Measurements from ENCODE around the gene PHTF1.
A peak's percentile ranks its signal among the peaks of the same experiment; 100 is the strongest.

Gene PHTF1

DNA sequence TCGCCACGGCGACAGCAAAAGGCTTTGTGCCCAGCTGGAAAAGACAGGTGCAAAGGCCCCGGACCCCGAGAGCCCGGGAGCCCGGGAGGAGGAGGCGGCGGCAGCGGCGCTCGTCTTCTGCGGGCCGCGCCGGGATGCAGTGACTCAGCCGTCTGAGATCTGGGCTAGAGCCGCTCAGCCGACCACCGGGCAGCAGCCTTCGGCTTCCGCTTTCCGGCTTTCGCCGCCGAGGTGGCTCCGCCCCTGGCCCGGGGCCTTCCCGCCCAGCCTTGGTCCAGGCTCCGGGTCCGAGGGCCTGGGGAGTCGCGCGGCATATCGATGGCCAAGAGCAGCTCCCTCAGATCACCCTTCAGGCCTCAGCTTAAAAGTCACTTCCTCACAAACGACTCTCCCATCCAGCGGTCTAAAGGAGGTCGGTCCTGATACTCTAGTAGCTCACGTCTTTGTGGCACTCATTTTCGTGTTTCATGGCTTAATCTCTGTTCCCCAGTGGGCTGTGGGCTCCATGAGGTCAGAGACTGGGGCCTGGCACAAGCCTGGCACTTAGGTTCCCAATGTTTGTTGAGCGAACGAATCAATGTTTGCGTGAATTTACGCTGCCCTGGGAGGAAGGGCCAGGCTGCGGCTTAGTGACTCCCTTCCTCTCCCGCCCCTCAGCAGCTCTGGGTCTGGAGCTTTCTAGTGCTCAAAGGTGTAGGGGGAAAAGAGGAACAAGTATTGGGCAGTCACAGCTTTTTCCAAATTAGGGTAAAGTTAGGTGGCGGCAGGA is at the start of gene PHTF1:
PHTF1 (minus strand) TSS at position 154 of the 769 bp plus-strand sequence. CDS start 783 bp downstream, outside the sequence.
- peak; percentile 28 to 35 for DNase-seq (ENCODE audit: low read depth in 2 of 2, low spot score in 1 of 2)

DNA sequence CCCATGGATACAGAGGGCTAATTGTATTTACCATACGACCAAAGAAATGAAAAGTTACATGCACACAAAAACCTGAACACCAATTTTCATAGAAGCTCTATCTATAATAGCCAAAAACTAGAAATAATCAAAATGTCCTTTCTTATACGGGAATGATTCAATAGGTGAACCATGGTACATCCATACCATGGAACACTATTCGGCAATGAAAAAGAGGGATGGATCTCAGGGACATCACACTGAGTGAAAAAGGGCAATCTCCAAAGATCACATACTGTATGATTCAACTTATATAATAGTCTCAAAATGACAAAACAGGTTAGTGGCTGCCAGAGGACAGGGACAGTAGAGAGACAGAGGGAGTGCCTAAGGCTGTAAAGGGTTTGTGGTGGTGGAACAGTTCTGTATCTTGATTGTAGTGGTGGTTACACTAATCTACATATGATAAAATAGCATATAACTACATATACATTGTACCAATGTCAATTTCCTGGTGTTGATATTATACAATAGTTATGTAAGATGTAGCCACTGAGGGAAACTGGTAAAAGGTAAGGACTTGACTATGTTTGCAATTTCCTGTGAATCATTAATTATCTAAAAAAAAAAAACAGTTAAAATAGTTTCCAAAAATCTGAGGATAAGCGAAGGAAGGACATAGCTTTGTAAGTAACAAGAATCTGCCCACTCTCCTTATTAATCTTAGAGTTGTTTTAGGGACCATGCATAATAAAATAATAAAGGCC is 49.3 kb upstream of the PHTF1 start:
- no peak for DNase-seq (ENCODE audit: low read depth in 2 of 2, low spot score in 1 of 2)

DNA sequence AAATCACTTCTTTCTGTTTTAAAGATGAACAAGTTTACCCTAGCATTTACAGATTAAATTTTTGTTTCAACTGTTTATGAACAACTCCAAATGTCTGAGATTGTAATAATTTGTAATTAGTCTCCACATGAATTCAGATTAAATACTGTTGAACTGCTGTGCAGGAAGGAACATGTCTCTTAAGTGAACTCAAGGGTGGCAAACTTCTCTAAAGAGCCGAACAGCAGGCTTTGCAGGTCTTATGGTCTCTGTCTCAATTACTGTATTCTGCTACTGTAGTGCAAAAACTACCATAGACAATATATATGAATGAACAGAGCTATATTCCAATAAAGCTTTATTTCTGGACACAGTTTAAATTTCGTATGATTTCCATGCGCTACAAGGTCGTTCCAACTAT is 46.4 kb upstream of the PHTF1 start:
- DNase-seq (ENCODE audit: low read depth in 2 of 2, low spot score in 1 of 2): no peak

DNA sequence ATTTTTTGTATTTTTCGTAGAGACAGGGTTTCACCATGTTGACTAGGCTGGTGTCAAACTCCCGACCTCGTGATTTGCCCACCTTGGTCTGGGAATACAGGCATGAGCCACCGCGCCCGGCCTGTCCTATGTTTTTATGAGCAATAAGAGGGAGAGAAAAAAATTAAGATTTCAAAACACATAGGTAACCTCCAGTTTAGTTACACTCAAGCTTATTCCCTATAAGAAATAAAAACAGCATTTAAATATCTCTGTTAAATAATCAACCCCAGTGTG is 45.9 kb upstream of the PHTF1 start:
- DNase-seq (ENCODE audit: low read depth in 2 of 2, low spot score in 1 of 2): no peak

DNA sequence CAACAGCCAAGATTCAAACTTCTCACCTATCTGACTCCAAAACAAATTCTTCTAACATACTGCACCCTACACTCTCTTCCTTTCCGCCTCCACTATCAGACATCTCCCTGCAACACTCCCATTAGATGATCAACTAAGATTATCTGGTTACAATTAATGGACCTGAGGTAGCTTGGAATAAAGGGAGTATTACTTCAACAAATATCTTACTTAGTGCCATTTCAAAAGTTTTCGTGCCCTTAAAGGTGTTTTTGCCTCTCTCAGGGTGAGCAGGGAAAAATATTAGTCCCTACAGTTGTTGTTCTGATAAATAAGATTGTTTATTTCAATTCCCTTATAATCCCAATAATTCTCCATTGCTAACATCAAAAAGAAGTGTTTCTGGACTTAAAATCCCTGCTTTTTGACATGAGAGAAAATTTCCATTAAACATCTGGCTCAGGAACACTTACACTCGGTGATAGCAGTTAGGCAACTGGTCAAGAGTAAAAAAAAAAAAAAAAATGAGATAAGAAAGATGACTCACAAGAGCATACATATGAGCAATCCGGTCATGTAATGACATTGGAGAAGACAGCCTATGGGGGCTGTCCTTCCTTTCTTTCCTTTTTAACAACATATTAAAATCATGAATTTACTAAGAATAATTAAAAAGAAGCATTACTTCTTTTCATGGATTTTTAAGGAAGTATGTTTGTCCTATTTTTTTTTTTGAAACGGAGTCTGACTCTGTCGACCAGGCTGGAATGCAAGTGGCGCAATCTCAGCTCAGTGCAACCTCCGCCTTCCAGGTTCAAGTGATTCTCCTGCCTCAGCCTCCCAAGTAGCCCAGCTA is 45.4 kb upstream of the PHTF1 start:
- no peak for DNase-seq (ENCODE audit: low read depth in 2 of 2, low spot score in 1 of 2)

DNA sequence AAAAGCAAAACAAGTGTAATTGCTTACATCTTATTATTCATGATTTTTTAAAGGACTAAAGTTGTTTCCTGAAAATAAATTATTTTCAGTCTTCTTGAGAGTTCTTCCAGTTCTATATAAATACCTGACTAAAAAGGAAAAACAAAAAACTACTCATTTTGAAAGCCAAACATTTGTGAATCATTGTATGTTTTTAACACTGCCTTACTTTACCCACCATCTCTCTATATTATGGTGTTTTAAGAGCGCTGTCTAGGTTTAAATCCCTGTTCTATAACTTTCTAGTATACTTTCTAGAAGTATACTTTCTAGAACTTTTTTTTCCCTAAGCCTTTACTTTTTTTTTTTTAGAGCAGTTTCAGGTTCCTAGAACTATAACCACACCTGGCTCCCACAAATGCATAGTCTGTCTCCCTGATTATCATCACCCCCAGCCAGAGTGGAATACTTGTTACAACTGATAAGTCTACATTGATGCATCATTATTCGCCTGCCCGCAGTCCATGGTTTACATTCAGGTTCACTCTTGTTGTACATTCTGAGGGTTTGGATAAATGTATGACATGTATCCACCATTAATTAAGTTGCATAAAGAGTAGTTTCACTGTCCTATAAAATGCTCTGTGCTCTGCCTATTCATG is 43.2 kb upstream of the PHTF1 start:
- no peak for DNase-seq (ENCODE audit: low read depth in 2 of 2, low spot score in 1 of 2)

DNA sequence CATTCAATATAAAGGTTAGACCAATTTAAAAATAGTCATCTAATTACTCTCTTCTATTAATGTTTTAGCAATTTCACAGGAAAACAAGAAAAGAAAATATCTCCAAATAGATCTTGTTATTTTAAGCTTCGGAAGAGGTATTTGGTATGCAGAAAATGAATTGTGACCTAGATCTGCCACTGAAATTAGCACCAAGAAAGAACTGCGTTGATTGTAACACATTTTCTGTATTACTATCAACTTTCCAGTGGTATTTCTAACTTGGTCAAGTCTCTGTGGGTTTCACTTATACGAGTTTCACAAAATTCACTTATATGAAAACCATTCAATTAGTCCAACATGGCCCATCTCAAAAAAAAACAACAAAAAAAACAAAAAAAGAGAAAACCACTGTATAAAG is 41.2 kb upstream of the PHTF1 start:
- no peak for DNase-seq (ENCODE audit: low read depth in 2 of 2, low spot score in 1 of 2)

DNA sequence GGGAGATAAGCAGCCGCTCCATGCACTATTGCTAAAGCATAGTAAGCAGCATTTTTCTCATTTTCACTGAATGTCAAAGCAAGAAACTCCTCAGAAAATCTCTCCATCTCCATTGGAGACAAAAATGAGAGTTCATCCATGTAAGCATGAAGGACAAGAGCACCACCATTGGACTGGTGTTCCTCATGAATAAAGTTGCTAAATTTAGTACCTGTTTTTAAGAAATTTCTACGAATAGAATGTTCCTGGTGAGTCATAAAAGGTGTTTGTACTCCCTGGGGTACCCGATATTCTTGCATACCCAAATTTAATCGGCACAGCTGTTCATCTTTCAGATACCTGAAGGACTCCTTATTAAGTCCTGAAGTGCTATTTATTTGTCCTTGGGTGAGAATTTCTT is 38.2 kb upstream of the PHTF1 start:
- DNase-seq (ENCODE audit: low read depth in 2 of 2, low spot score in 1 of 2): no peak

DNA sequence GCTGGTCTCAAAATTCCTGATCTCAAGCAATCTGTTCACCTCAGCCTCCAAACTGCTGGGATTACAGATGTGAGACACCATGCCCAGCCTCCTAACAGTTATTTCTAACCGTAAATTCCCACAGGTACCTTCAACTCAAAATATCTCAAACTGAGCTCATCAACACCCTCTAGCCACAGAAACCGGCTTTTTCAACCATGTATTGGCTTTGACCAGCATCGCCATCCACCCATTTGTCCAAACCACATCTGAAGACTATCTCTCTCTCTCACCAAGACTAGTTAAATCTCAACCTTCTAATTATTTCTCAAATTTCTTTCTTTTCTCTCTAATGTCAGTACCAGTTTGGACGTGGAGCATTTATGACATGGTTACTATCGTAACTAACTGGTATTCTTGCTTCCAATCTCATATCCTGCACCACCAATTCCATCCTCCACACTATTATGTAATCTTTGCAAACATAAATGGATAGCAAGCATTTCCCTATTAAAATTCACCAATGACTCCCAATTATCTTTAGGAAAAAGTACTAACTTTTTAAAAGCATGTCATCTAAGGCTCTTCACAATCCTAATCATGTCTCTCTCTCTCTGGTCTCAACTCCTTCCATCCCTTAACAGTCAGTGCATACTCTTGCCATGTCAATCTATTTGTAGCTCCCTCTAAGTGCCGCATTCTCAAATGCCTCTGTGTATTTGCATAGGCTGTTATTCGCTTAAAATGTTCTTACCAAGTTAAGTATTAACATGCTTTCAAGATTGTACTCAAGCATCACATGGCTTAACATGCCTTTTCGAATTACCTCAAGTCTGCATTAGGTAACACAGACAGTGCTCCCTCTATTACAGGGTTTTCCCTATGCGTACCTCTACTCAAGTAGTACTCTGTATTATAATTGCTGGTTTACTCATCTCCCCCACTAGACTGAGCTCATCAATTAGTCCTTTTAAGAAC is 34.9 kb upstream of the PHTF1 start:
- DNase-seq (ENCODE audit: low read depth in 2 of 2, low spot score in 1 of 2): no peak

DNA sequence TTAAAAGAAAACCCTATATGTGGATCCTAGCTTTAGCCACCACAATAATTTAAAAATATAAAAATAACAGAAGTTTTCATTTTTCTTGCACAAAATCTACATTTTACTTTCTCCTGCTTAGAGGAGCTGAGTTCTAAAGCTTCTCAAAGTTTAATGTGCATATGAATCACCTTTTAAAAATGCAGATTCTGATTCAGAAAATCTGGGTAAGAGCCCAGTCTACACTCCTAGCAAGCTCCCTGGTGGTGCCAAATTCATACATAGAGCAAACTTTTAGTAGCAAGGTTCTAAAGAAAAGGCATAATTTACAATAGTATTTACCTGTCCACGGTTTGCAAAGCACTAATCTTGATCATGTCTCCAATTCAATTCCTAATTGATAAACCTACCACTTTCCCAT is 33.7 kb upstream of the PHTF1 start:
- no peak for DNase-seq (ENCODE audit: low read depth in 2 of 2, low spot score in 1 of 2)

DNA sequence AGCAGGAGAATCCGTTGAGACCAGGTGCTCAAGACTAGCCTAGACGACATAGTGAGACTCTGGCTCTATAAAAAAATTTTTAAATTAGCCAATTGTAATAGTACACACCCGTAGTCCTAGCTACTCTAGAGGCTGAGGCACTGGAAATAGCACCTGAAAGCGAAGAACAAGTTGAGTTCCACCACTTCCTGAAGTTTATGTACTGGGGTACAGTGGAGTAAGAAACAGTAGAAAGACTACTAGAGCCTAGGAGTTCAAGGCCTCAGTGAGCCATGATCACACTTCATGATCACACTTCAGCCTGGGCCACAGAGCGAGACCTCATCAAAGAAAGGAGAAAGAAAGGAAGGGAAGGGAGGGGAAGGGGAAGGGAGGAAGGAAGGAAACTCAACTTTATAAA is 33.2 kb upstream of the PHTF1 start:
- DNase-seq (ENCODE audit: low read depth in 2 of 2, low spot score in 1 of 2): no peak

DNA sequence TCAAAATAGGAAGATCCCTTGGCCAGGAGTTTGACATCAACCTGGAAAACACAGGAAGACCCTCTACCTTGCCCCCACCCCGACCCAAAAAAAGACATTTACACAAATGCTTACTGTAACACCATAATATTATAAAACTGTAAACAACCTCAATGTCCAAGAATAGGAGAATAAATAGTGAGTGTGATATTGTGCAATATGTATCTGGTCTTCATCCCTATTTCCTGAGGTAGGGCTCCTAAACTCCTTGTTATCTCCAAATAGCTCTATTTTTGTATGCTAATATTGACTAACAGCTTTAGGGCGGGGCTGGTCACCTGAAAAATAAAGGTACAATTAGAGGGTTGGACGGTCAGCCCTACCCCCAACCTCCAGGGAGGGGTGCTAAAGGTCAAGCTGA is 29.5 kb upstream of the PHTF1 start:
- no peak for DNase-seq (ENCODE audit: low read depth in 2 of 2, low spot score in 1 of 2)

DNA sequence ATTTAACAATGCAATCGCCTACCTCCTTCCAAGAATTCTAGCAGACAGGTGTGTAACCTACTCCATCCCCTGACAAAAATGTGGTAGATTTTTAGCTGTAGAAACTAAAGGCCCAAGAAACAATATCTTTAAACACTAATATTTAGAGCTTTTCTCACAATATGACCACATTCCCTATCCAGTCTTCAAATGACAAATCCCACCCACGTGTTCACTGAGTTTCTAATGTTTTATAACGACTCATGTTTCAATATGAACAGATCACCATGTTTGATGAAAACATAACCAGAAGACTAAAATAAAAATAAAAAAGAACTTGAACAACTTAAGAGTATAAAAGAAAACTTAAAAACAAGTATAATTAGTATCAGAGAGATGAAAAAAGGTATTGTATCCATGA is 28.4 kb upstream of the PHTF1 start:
- DNase-seq (ENCODE audit: low read depth in 2 of 2, low spot score in 1 of 2): no peak

DNA sequence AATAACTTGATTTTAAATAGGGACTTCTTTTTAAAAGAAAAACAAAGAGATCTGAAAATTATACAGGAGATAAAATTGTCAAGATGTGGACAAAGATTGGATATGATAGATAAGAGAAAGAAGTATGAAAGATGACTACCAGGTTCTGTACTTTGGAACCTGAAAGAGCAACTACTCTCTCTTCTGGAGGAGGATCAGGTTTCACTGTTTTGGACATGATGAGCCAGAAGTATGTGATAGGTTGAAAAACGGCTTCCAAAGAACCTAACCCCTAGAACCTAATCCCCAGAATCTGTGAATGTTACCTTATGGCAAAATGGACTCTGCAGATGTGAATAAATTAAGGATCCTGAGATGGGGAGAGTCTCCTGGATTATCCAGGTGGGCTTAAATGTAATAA is 26.8 kb upstream of the PHTF1 start:
- DNase-seq (ENCODE audit: low read depth in 2 of 2, low spot score in 1 of 2): no peak

DNA sequence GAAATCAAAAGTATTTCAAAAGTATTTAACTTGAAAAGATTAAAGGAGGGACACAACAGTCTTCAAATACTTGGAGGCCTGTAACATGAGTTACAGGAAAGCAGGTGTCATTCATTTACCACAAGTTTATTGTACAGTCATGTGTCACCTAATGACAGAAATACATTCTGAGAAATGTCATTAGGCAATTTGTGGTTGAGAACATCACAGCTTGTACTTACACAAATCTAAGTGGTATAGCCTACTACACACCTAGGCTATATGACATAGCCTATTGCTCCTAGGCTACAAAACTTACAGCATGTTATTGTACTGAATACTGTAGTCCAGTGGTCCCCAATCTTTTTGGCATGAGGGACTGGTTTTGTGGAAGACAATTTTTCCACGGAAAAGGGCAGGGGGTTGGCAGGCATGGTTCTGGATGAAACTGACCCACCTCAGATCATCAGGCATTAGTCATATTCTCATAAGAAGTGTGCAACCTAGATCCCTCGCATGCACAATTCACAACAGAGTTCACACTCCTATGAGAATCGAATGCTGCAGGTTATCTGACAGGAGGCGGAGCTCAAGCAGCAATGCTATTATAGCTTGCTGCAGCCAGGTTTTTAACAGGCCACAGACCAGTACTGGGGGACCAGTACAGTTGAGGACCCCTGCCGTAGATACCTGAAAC is 25.0 kb upstream of the PHTF1 start:
- no peak for DNase-seq (ENCODE audit: low read depth in 2 of 2, low spot score in 1 of 2)

DNA sequence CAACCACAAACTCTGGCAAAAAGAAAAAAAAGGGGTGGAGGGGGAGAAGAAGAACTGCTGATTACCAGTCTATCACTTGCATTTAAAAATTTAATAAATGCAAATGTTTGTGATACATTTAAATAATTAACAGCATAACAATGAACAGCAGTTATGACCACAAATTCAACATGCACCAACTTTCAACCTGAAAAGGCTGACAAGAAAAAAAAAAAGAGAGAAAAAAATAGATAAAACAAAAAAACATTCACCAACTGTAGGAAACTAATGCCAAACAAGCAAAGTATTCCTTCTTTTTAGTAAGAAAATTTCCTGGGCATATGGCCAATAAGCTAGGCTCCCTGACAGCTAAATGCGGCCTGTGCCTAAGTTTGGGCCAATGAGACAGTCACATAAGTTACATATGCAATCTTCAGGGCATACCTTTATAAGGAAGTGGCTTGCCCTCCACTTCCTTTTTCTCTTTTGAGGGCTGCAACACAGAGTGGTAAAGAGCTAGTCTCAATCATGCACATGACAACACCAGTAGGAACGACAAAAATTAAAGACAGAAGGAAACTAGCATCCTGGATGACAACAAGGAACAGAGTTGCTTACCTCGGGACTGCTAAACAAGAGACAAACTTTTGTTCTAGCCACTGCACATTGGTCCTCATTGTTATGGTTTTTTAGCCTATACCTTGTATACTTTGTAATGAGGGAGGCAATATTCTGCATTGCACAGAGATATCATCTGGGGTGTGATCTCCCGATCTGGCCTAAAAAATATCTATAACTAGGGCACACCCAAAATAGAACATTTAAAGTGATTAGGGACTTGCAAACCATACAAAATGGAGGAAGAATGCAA is 24.2 kb upstream of the PHTF1 start:
- no peak for DNase-seq (ENCODE audit: low read depth in 2 of 2, low spot score in 1 of 2)

DNA sequence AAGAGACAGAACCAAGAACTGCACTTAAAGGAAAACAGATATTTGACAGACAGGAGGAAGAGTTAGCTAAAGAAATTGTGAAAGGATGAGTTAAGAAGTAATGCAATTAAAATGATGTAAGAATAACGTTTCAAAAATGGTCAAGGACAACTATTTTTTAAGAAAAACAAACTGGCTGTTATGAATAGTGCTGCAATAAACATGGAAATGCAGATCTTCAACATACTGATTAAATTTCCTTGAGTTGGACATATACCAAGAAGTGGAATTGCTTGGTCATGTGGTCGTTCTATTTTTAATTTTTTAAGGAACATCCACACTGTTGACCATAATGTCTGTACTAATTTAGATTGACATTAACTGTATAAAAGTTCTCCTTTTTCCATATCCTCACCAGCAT is 23.1 kb upstream of the PHTF1 start:
- no peak for DNase-seq (ENCODE audit: low read depth in 2 of 2, low spot score in 1 of 2)

DNA sequence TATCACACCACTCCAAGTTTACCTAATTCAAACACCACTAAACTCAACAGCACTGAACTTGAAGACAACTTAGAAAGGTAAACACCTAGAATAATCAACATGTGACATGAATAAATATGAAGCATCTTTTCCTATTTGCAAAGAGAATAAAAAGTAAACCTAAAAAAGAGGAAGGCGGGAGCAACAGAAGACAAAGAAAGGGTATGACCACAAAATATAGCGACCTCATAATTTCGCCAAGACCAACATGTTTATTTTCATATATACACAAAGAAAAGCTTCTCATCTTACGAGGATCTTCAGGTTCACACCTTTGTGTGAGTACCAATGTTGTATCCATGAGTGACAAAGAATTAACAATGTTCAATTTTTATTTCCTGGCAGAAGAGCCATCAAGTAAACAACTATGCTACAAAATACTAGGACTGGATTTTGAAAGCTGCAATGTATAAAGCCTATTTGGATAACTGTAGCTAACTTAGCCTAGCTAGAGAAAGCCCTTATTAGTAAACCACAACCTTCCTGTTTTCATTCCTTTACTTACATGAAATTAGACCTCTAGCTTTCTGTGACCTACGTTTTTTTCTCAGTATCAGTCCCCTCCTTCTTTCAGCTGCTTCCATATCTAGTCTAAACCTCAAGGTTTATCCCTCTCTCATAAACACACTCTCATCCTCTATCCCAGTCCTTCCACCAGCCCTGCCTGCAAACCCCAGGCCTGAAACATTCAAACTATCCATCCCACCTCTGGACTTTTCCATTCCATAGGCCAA is 21.3 kb upstream of the PHTF1 start:
- DNase-seq (ENCODE audit: low read depth in 2 of 2, low spot score in 1 of 2): no peak
